HepG2 (cell line): ENCODE data around the gene RER1. TPM values are rescaled to one million over a fixed set of nuclear protein-coding genes. Genes with fewer than 3 reads are reported as not detected.

ENCODE experiments used
- ATAC-seq: fragments of 200-7000 bp; cut with Tn5 transposase; 3 replicates; pipeline ENCODE4 v1.9.1; 2020; ENCODE audit warnings: mild to moderate bottlenecking, moderate library complexity
- BruUV-seq: library from RNA; stranded (reverse); fragments of 400-500 nt; replicated peaks from 2 replicates; lab custom pipeline; 2021; lab: Mats Ljungman, UMichigan
- CTCF ChIA-PET: fragments of 300-600 bp; formaldehyde crosslinking; extraction: SDS; loops from one replicate; lab custom pipeline; 2021; ENCODE audit warnings: low total read pairs, inconsistent platforms, low intra/inter-chr PET ratio; lab: Yijun Ruan, JAX
- POLR2A ChIA-PET: fragments of 350-600 bp; sonication (Branson Sonifier 250); formaldehyde crosslinking; loops from one replicate; lab custom pipeline; 2020; ENCODE audit warnings: antibody characterized with exemption, inconsistent platforms; lab: Yijun Ruan, JAX
- DNase-seq: peaks from one replicate; pipeline ENCODE4 v3.0.0-alpha.2; 2015; ENCODE audit warnings: low spot score
- FAIRE-seq: peaks from 3 replicates; lab custom pipeline; 2011; peaks lifted over from hg19 to GRCh38; lab: Jason Lieb, UNC
- H2AFZ ChIP-seq: one replicate; pipeline ENCODE4 v1.6.1; 2011; ENCODE audit warnings: low read length, inconsistent platforms
- H3K27ac ChIP-seq: fragments of 300-600 bp; 3 replicates; pipeline ENCODE4 v1.8.0; 2011; ENCODE audit warnings: mixed run types, mild to moderate bottlenecking, mixed read lengths, low read length, inconsistent platforms; ENCODE audit not compliant: insufficient read depth; ENCODE audit errors: extremely low read length
- H3K27me3 ChIP-seq, 2 experiments: fragments of 200-600 bp in 1 of 2; 2 replicates in 1 of 2; 3 replicates in 1 of 2; pipeline versions ENCODE4 v1.6.0 to v1.8.0; 2011; ENCODE audit warnings: low read length in 2 of 2, mild to moderate bottlenecking in 2 of 2, moderate library complexity in 2 of 2, inconsistent platforms in 1 of 2; ENCODE audit not compliant: insufficient read depth in 2 of 2, control insufficient read depth in 1 of 2
- H3K36me3 ChIP-seq, 2 experiments: fragments of 200-600 bp in 1 of 2; replicated peaks in 1 of 2; 2 replicates in 1 of 2; 3 replicates in 1 of 2; pipeline versions ENCODE4 v1.5.1 to v1.8.0; 2011; ENCODE audit warnings: low read length in 2 of 2, inconsistent platforms in 1 of 2; ENCODE audit not compliant: insufficient read depth in 2 of 2, control insufficient read depth in 1 of 2
- H3K4me1 ChIP-seq: 2 replicates; pipeline ENCODE4 v1.5.1; 2012; ENCODE audit warnings: low read length, inconsistent platforms; ENCODE audit not compliant: insufficient read depth
- H3K4me2 ChIP-seq: 2 replicates; pipeline ENCODE4 v1.6.0; 2011; ENCODE audit warnings: low read depth, low read length, inconsistent platforms
- H3K4me3 ChIP-seq, 3 experiments: fragments of 200-600 bp in 1 of 3; sonication (generic), shearing (Covaris generic) in 1 of 3; replicated peaks in 1 of 3; 2 replicates each; pipeline ENCODE4 v1.5.1; 2011 to 2016; ENCODE audit warnings: low read length in 3 of 3, inconsistent platforms in 2 of 3, low read depth in 2 of 3, mild to moderate bottlenecking in 2 of 3, control low read depth in 1 of 3, mixed read lengths in 1 of 3; ENCODE audit not compliant: insufficient read depth in 1 of 3
- H3K79me2 ChIP-seq: one replicate; pipeline ENCODE4 v1.6.1; 2011; ENCODE audit warnings: low read length, inconsistent platforms; ENCODE audit not compliant: insufficient read depth
- H3K9ac ChIP-seq: 2 replicates; pipeline ENCODE4 v1.6.0; 2011; ENCODE audit warnings: mild to moderate bottlenecking, low read depth, low read length, inconsistent platforms; ENCODE audit not compliant: insufficient read depth
- H3K9me3 ChIP-seq: 2 replicates; pipeline ENCODE4 v1.5.1; 2012; ENCODE audit warnings: mild to moderate bottlenecking, low read length
- H4K20me1 ChIP-seq: 2 replicates; pipeline ENCODE4 v1.6.0; 2011; ENCODE audit warnings: inconsistent platforms, mild to moderate bottlenecking, low read length, moderate library complexity; ENCODE audit not compliant: insufficient read depth
- ATAD3A ChIP-seq: sonication (generic); formaldehyde crosslinking; IDR thresholded peaks from 2 replicates; pipeline ENCODE4 v1.4.0; 2020; ENCODE audit warnings: missing genetic modification reagents
- FOXJ3 ChIP-seq: sonication (generic); formaldehyde crosslinking; IDR thresholded peaks from 2 replicates; pipeline ENCODE4 v1.4.0; 2020; ENCODE audit warnings: missing genetic modification reagents, mild to moderate bottlenecking, borderline replicate concordance
- HDAC2 ChIP-seq: sonication (generic); formaldehyde crosslinking; IDR thresholded peaks from 2 replicates; pipeline ENCODE4 v1.4.0; 2020; ENCODE audit warnings: missing genetic modification reagents
- KLF6 ChIP-seq: IDR thresholded peaks from 2 replicates; pipeline ENCODE4 v1.8.0; 2016; ENCODE audit warnings: missing biosample characterization, missing genetic modification reagents
- MAFG ChIP-seq: sonication (generic); formaldehyde crosslinking; IDR thresholded peaks from 2 replicates; pipeline ENCODE4 v1.5.1; 2020; ENCODE audit warnings: mild to moderate bottlenecking, missing genetic modification reagents
- NCOR1 ChIP-seq: fragments of 200-600 bp; sonication (generic); IDR thresholded peaks from 2 replicates; pipeline ENCODE4 v1.7.0; 2017; ENCODE audit warnings: antibody characterized with exemption, low read length, borderline replicate concordance
- SMAD1 ChIP-seq: sonication (generic); formaldehyde crosslinking; IDR thresholded peaks from 2 replicates; pipeline ENCODE4 v1.4.0; 2020; ENCODE audit warnings: missing genetic modification reagents, low read depth, mild to moderate bottlenecking, borderline replicate concordance
- SMAD3 ChIP-seq: sonication (generic); formaldehyde crosslinking; IDR thresholded peaks from 2 replicates; pipeline ENCODE4 v1.4.0; 2020; ENCODE audit warnings: missing genetic modification reagents
- SMYD3 ChIP-seq: sonication (generic); formaldehyde crosslinking; IDR thresholded peaks from 2 replicates; pipeline ENCODE4 v1.8.1; 2023; ENCODE audit warnings: mild to moderate bottlenecking, missing genetic modification reagents
- SRF ChIP-seq: IDR thresholded peaks from 2 replicates; pipeline ENCODE4 v1.6.1; 2011; ENCODE audit warnings: mild to moderate bottlenecking, low read depth, low read length, moderate library complexity
- ZNF276 ChIP-seq: sonication (generic); formaldehyde crosslinking; IDR thresholded peaks from 2 replicates; pipeline ENCODE4 v1.4.0; 2020; ENCODE audit warnings: mild to moderate bottlenecking, low read depth, missing genetic modification reagents
- ZNF33B ChIP-seq: sonication (generic); formaldehyde crosslinking; IDR thresholded peaks from 2 replicates; pipeline ENCODE4 v1.5.1; 2020; ENCODE audit warnings: mild to moderate bottlenecking, missing genetic modification reagents
- ZNF547 ChIP-seq: sonication (generic); formaldehyde crosslinking; IDR thresholded peaks from 2 replicates; pipeline ENCODE4 v1.5.1; 2020; ENCODE audit warnings: mild to moderate bottlenecking, missing genetic modification reagents
- ZNF569 ChIP-seq: sonication (generic); formaldehyde crosslinking; IDR thresholded peaks from 2 replicates; pipeline ENCODE4 v1.5.0; 2020; ENCODE audit warnings: mild to moderate bottlenecking, missing genetic modification reagents, moderate library complexity, borderline replicate concordance
- ZNF615 ChIP-seq: sonication (generic); formaldehyde crosslinking; IDR thresholded peaks from 2 replicates; pipeline ENCODE4 v1.5.0; 2020; ENCODE audit warnings: mild to moderate bottlenecking, missing genetic modification reagents, borderline replicate concordance
- ZNF687 ChIP-seq: sonication (generic); formaldehyde crosslinking; IDR thresholded peaks from 2 replicates; pipeline ENCODE4 v1.5.1; 2020; ENCODE audit warnings: mild to moderate bottlenecking, missing genetic modification reagents, moderate library complexity
- ZNF761 ChIP-seq: sonication (generic); formaldehyde crosslinking; conservative IDR thresholded peaks from 2 replicates; pipeline ENCODE4 v1.4.0; 2020; ENCODE audit warnings: mild to moderate bottlenecking, missing genetic modification reagents
- WGBS: methylation state at CpG from one replicate; pipeline ENCODE4 v1.1.6; 2017; ENCODE audit warnings: low lambda C conversion rate; 5-methylcytosine and 5-hydroxymethylcytosine counted together
- in situ Hi-C: cut with HindIII; loops from 2 replicates; pipeline ENCODE4 v1.10.0; 2017; ENCODE audit warnings: low pct_unique_long_range_greater_than_20kb; ENCODE audit not compliant: extremely low pct_ligation_motif_present
- intact Hi-C: fragments of 100-400 bp; cut with micrococcal nuclease; formaldehyde crosslinking; loops from one replicate; pipeline ENCODE4 v1.10.0; 2022; ENCODE audit not compliant: unreplicated experiment
- polyA plus RNA-seq, 8 experiments: library from polyadenylated mRNA; depleted of rRNA in 3 of 8; stranded (reverse) in 7 of 8; unstranded in 1 of 8; fragments of >200 nt; fragmentation: Illumina TruSeq in 4 of 8; extraction: Trizol in 4 of 8; gene quantifications; 2 replicates each; pipeline versions ENCODE4 v1.2.1 to v1.2.3, GENCODE V29; 2011 to 2016; ENCODE audit warnings: low read depth in 4 of 8, missing spikeins in 1 of 8, mixed read lengths in 1 of 8; ENCODE audit not compliant: insufficient read depth in 1 of 8
- total RNA-seq, 5 experiments: library from RNA; depleted of rRNA; stranded (reverse); fragments of >200 nt; fragmentation: Illumina TruSeq; extraction: Trizol; gene quantifications; 2 replicates each; pipeline ENCODE4 v1.2.3, GENCODE V29; 2016; ENCODE audit warnings: low read depth in 1 of 5
- TF ChIP-seq, protein P1 (sequence below): sonication (generic); IDR thresholded peaks from 2 replicates; pipeline ENCODE4 v1.6.1; 2016; ENCODE audit warnings: low read depth, borderline replicate concordance

Gene RER1
- total and polyA plus RNA-seq, 2 of the 13 experiments (the other 11 are each of a cell fraction or from before 2014, with no cell fraction given): 128 to 164 TPM

- ChIA-PET CTCF (no interaction called here), POLR2A (interaction anchor here (0.9 kb wide), 1 partner anchor 190 kb away, joined by 4 read pairs; the partner anchor contains the start of gene FAAP20)
- no TSS peak for BruUV-seq
- Histone ChIP-seq H3K4me1 (peaks cover 27% of the 10 kb centered on the region), H3K27ac (peak overlapping the region; percentile 20), H4K20me1 (no peaks in the 10 kb centered on the region), H3K4me2 (peak overlapping the region; percentile 48), H3K79me2 (no peaks in the 10 kb centered on the region), H3K9ac (no peak overlapping the region), H2AFZ (no peak overlapping the region), H3K27me3 (no peaks in the 10 kb centered on the region), H3K4me3 (peak overlapping the region in 1 of 3 experiments; percentile 10; a peak in 1 of 6 replicates), H3K9me3 (no peaks in the 10 kb centered on the region), H3K36me3 (0 out of 5 replicates have a peak, but pooled peaks cover 0 to 3% of the 10 kb centered on the region in 2 experiments)
- in situ Hi-C loops (loop anchor here (5.0 kb wide), 1 partner anchor 192 kb away; the partner anchor contains the start of gene FAAP20), intact Hi-C loops (loop anchor here (5.0 kb wide), 1 partner anchor 72 kb away; no protein-coding TSS in a partner anchor)
- FAIRE-seq (peak; percentile 18), ATAC-seq (peak; percentile 21), DNase-seq (peak; percentile 43)
- WGBS: 63% methylated on average over 21 of the region's 21 CpGs
- no peak for TF ChIP-seq SMAD3 (CRISPR knock-in tag)
- TF ChIP-seq HDAC2 (CRISPR knock-in tag): no peak
- TF ChIP-seq ZNF761 (CRISPR knock-in tag): no peak
- TF ChIP-seq ZNF569 (CRISPR knock-in tag): no peak
- TF ChIP-seq ZNF33B (CRISPR knock-in tag): no peak
- TF ChIP-seq SMAD1 (CRISPR knock-in tag): no peak
- TF ChIP-seq ZNF276: no peak
- TF ChIP-seq ATAD3A (CRISPR knock-in tag): no peak
- no peak for TF ChIP-seq MAFG
- no peak for TF ChIP-seq NCOR1
- TF ChIP-seq KLF6 (CRISPR knock-in tag): no peak
- TF ChIP-seq, protein P1, sequence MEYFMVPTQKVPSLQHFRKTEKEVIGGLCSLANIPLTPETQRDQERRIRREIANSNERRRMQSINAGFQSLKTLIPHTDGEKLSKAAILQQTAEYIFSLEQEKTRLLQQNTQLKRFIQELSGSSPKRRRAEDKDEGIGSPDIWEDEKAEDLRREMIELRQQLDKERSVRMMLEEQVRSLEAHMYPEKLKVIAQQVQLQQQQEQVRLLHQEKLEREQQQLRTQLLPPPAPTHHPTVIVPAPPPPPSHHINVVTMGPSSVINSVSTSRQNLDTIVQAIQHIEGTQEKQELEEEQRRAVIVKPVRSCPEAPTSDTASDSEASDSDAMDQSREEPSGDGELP: no peak
- TF ChIP-seq ZNF615 (CRISPR knock-in tag): no peak
- TF ChIP-seq ZNF687 (CRISPR knock-in tag): peak; percentile 66
- no peak for TF ChIP-seq SRF
- no peak for TF ChIP-seq SMYD3 (CRISPR knock-in tag)
- no peak for TF ChIP-seq ZNF547
- TF ChIP-seq FOXJ3 (CRISPR knock-in tag): peak; percentile 20; the same call in 1 of the 2 replicates
Observed at GRCh38 chr1:2384130-2384860, 7.3 kb upstream of the RER1 start.
